ENCODE measurements around the gene E2F8.
A peak's percentile ranks its signal among the peaks of the same experiment; 100 is the strongest.
"Not testable (repeated sequence)": the region's sequence is repeated elsewhere in the genome, so short reads cannot be mapped to it uniquely, and the experiment has no call there.

Gene E2F8

GRCh38 chr11:19240420-19241259, at the start of gene E2F8:
E2F8 (minus strand) TSS chr11:19240945; CDS start chr11:19240121, 824 bp downstream.
- peak; percentile 80 to 96 for DNase-seq

- no peak for DNase-seq
Measured at GRCh38 chr11:19290356-19290755, 49.6 kb upstream of the E2F8 start.

GRCh38 chr11:19288256-19288655, 47.5 kb upstream of the E2F8 start:
- no peak for DNase-seq

GRCh38 chr11:19286411-19286810, 45.7 kb upstream of the E2F8 start:
- no peak for DNase-seq

GRCh38 chr11:19284881-19285280, 44.1 kb upstream of the E2F8 start:
- no peak for DNase-seq

- DNase-seq: no peak
Measured at GRCh38 chr11:19283991-19284390, 43.2 kb upstream of the E2F8 start.

GRCh38 chr11:19281555-19281954, 40.8 kb upstream of the E2F8 start:
- no peak for DNase-seq

GRCh38 chr11:19281041-19281440, 40.3 kb upstream of the E2F8 start:
- DNase-seq: no peak

GRCh38 chr11:19279451-19279850, 38.7 kb upstream of the E2F8 start:
- no peak for DNase-seq

GRCh38 chr11:19276859-19277808, 36.4 kb upstream of the E2F8 start:
- no peak for DNase-seq

- DNase-seq: no peak
Measured at GRCh38 chr11:19275496-19275895, 34.8 kb upstream of the E2F8 start.

GRCh38 chr11:19273219-19273618, 32.5 kb upstream of the E2F8 start:
- not testable (repeated sequence) for DNase-seq

- DNase-seq: no peak
Measured at GRCh38 chr11:19268909-19269308, 28.2 kb upstream of the E2F8 start.

GRCh38 chr11:19267567-19267966, 26.8 kb upstream of the E2F8 start:
- DNase-seq: no peak

- DNase-seq: no peak
Measured at GRCh38 chr11:19263333-19263732, 22.6 kb upstream of the E2F8 start.

GRCh38 chr11:19259487-19260345, 19.0 kb upstream of the E2F8 start:
- peak in 1 of 2 experiments; percentile 45 for DNase-seq

- DNase-seq: peak in 1 of 2 experiments; percentile 26
Measured at GRCh38 chr11:19258641-19259230, 18.0 kb upstream of the E2F8 start.

GRCh38 chr11:19254441-19254840, 13.7 kb upstream of the E2F8 start:
- DNase-seq: not testable (repeated sequence)

- no peak for DNase-seq
Measured at GRCh38 chr11:19253817-19254216, 13.1 kb upstream of the E2F8 start.

GRCh38 chr11:19253153-19253745, 12.5 kb upstream of the E2F8 start:
- no peak for DNase-seq

- no peak for DNase-seq
Measured at GRCh38 chr11:19252394-19253152, 11.8 kb upstream of the E2F8 start.

All from NCI-H187 (cell line).